Testis (tissue), 2 donors: ENCODE results near the gene KAT6B.

ENCODE experiments used
- POLR2A ChIP-seq: fragments of 450-650 bp; IDR thresholded peaks from one replicate; pipeline ENCODE4 v1.6.1; 2017; ENCODE audit warnings: antibody characterized with exemption, mild to moderate bottlenecking, moderate library complexity
- TF ChIP-seq, protein P1 (sequence below), 3 experiments: fragments of 450-650 bp in 2 of 3; fragments of 200-600 bp in 1 of 3; sonication (generic) in 1 of 3; IDR thresholded peaks; one replicate each; pipeline ENCODE4 v1.5.1; 2016 to 2019; ENCODE audit warnings: antibody characterized with exemption in 3 of 3, mild to moderate bottlenecking in 2 of 3, moderate library complexity in 1 of 3

GRCh38 chr10:75070476-75070875 is 244.1 kb downstream of the KAT6B start:
- TF ChIP-seq, protein P1, sequence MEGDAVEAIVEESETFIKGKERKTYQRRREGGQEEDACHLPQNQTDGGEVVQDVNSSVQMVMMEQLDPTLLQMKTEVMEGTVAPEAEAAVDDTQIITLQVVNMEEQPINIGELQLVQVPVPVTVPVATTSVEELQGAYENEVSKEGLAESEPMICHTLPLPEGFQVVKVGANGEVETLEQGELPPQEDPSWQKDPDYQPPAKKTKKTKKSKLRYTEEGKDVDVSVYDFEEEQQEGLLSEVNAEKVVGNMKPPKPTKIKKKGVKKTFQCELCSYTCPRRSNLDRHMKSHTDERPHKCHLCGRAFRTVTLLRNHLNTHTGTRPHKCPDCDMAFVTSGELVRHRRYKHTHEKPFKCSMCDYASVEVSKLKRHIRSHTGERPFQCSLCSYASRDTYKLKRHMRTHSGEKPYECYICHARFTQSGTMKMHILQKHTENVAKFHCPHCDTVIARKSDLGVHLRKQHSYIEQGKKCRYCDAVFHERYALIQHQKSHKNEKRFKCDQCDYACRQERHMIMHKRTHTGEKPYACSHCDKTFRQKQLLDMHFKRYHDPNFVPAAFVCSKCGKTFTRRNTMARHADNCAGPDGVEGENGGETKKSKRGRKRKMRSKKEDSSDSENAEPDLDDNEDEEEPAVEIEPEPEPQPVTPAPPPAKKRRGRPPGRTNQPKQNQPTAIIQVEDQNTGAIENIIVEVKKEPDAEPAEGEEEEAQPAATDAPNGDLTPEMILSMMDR (IDR thresholded peaks at IDR 0.05) = no peak
- TF ChIP-seq POLR2A = no peak
